Caki2 (cell line): Measurements from ENCODE around the gene INO80E. TPM values are rescaled to one million over a fixed set of nuclear protein-coding genes. Genes with fewer than 3 reads are reported as not detected.
"Not testable (repeated sequence)": the region's sequence is repeated elsewhere in the genome, so short reads cannot be mapped to it uniquely, and the experiment has no call there.

ENCODE experiments used
- DNase-seq: peaks from one replicate; pipeline ENCODE4 v3.0.0-alpha.2; 2015; ENCODE audit warnings: low read depth
- in situ Hi-C: cut with HindIII; loops from 2 replicates; pipeline ENCODE4 v1.10.0; 2016; ENCODE audit warnings: low sequenced_read_pairs, low pct_unique_long_range_greater_than_20kb, mixed read lengths
- total RNA-seq: library from RNA; depleted of rRNA; stranded (reverse); fragments of >200 nt; shearing (Covaris generic); gene quantifications from 2 replicates; pipeline ENCODE4 v1.2.3, GENCODE V29; 2014; ENCODE audit warnings: low replicate concordance

The INO80E gene
- total RNA-seq, 1 experiment from 2014 or later = 131 TPM

DNA sequence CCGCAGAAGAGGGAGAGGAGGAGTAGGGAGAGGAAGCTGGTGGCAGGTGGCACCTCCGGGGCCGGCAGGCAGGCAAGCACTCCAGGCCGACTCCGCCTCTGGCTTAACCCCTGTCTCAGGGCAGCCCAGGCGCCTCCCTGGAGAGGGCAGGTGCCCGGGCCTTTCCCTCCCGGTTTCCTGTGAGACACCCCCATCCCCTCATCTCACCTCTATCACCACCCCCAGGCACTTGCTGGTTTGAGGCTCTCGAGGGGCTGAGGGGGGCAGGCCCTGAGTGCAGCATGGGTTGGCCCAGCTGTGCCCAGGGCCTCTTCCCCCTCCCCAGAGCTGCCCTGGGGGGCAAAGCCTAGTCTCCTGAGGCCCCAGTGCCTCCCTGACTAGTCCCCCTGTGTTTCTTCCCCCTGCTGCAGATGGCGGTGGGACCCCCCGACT, 8.8 kb downstream of the INO80E start:
- in situ Hi-C loops = no loop called here
- DNase-seq = no peak

DNA sequence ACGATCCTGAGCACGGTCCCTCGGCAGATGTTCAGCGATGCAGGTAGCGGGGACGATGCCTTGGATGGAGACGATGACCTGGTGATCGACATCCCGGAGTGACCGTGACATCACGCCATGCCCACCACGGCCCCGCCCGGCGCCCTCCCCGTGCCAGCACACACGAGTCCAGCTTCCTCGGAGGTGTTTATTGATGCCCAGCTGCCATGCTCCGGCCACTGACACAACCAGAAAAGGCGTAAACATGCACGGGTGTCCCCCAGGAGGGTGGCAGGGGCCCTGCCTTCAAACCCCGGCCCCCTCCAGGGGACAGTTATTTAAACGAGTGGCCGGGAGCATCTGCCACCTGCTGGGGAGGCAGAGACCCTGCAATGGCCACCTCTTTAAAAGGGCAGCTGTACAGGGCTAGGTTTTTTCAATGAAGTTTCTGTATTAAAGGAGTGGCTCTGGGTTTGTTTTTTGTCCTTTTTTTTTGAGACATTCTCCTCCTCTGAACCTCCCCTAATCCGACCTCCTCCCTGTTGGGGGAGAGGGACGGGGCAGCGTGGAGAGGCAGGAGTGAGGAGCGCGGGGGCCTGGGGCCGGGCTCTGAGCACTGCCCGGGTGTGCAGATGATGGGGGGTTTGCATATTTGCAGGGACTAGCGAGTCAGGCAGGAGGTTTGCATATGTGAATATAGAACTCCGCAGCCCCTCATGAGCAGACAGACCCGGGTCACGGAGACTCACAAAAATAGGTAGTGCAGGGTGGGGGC, 9.5 kb downstream of the INO80E start:
- in situ Hi-C loops = no loop called here

DNA sequence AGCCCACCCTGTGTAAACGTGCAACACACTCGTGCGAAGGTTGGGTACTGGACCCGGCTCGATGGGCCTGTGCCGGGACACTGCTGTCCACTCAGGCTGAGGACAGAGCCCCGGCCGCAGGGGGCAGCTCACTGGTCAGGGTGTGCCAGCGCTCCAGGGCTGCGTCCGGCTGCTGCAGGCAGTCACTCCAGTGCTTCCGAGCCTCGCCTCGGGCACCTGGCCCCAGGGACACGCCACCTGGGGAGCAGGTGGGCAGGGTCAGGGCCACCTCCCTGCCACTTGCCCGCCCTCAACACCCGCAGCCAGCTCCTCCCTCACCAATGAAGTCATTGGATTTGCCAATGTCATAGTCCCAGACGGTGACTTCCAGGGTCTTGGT, 10.0 kb downstream of the INO80E start:
- in situ Hi-C loops = no loop called here

More for the DNA sequence above, 9.5 kb downstream of the INO80E start:
- peak; percentile 38 for DNase-seq

DNA sequence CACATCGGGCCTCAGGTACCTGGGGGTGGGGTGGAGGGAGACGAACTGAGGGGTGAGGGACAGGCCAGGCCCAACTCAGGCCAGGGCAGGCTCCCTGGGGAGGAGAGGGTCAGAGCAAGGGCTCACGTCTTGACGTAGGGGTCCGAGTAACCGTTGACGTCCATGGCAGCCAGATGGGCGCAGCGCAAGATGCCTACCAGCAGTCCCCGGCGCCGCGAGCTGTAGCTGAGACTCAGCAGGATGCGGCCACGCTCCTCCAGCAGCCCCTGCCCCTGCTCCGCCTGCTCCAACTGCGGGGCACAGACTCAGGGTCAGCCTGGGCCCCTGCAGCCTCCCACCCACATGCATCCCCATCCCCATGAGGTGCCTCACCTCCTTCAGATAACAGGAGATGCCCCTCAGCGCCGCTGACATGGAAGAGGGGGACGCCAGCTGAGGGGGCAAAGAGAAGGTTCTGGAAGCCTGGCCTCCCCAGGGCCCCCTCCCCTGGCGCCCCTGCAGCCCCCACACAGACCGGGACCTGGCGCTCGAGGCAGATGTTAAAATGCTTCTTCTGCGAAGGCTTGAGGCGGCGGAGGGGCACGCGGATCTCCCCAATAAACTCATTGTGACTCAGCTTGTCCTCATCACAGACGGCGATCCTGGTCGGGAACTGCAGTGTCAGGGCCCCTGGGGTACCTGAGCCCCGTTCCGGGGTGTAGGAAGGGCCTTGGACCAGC, 10.8 kb downstream of the INO80E start:
- in situ Hi-C loops = no loop called here

More for the DNA sequence above, 10.0 kb downstream of the INO80E start:
- no peak for DNase-seq

DNA sequence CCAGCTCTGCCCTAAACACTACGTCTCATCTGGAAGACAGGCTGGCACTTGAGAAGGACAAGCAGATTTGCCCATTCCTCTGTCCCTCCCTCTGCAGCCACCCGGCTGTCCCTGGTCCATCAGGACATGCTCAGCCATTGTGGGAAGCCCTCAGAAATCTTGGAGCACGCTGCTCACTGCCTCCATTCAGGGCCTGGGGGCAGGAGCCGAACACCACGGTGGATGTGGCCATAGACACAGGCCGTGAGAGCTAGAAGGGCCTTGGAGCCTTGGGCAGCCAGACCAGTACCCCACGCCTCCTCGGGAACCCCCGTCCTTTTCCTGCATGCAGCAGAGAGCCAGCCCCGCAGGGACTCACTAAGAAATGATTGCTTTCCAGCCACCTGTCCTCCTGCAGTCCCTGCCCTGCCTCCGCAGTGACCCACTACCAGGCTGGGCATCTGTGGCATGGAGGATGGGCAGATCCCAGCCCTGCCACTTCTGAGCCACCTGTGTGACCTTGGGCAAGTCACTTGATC, 11.4 kb downstream of the INO80E start:
- in situ Hi-C loops = no loop called here

More for the DNA sequence above, 10.8 kb downstream of the INO80E start:
- no peak for DNase-seq

DNA sequence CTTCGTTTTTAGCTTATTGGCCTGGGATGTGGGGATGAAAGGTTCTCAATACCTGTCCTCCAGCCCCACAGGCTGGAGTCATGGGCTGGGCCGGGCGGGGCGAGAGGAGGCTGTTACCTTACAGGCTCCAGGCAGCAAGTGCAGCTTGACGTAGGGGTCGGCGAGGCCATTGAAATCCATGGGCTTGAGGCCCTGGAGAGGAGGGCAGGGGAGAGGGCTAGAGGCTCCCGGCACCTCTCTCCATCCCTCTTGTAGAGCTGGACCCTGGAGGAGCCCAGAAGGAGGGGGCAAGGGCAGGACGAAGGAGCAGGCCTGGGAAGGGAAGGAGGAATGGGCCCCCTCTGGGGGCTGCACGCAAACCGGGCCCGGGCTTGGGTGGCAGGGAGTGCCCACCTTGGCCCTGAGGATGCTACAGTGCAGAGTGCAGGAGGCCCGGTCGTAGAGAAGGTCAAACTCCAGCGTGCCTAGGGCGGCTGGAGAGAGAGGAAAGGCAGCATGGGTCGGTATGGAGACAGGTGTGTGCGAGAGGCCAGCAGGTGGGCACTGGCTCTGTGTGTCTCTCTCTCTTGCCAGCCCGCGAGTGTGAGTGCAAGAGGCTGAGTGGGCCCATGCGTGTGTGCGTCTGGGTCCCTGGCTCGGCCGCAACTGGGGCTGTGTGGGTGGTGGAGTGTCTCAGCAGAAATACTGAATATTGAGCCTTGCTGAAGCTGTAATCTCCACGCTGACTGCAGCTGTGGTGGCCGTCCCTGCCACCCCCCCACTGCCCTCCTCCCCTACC, 13.2 kb downstream of the INO80E start:
- DNase-seq = no peak
- in situ Hi-C loops = no loop called here

More for the DNA sequence above, 11.4 kb downstream of the INO80E start:
- DNase-seq = no peak

DNA sequence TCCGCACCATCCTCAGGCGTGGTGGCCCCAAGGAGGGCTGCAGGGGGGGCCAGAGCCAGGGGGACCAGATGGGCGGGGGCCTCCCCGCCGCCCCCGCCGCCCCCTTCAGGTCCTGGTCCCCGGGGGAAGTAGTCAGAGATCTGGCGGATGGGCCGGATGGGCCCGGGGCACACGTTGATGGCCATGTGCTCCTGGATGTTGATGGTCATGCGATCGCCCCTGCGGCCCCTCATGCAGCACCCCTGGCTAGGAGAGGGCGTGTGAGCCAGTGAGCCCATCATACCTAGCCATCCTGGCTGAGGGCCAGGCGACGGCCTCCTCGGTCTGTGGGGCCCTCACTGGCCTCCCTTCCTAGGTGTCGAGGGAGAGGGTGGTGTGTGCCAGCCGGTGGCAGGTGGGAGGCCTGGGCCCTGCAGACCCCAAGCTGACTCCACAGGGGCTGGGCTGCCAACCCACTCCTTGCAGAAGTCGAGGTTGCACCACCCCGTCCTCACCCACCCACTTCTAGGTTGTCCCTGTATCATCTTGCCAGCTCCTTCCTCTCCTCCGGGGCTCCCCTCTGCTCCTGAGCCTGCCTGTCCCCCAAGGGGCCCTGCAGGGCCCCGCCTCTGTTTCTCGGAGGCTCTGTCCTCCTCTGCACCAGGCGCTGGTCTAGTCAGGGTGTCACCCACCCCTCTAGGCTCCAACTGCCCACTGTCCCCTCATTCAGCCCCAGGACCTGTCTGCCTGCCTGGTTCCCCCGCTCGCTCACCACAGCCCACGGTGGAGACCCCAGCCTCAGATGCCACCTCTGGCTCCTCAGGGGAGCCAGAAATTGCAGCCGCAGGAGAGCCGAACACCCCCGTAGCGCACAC, 14.2 kb downstream of the INO80E start:
- DNase-seq = no peak
- in situ Hi-C loops = no loop called here

DNA sequence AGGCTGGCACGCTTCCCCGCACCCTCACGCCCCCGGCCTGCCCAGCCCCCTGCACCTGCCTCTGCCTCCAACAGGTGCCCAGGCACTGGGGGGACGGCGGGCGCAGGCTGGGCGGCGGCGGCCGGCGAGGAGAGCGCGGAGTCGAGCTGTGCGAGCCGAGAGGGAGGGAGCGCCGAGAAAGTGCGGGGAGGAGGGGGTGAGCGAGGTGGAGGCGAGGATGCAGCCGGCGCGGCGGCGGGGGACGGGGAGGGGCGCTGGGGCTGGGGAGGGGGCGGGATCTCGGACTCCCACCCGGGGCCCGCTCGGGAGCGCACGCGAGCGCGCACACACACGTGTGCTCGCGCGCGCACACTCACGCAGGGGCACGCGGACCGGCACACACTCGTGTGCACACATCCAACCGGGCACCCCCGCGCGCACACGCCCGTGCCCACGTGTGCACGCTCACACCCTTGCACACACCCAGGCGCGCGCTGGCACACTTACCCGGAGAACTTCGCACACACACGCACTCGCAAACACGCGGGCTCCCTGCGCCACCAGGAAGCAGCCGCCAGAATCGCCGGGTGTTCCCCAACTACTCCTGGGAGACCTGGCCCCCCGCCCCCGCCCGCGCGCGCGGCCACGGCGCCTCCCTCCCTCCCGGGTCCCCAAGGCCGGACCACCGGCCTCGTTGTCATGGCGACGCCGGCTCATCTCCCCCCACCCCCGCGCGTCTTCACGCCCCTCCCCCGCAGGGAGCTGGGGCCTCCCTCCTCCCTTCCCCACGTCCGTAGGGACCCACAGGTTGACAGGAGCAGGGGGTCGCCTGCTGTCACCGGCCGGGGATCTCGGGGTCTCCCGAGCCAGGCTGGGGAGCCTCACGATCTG, 15.0 kb downstream of the INO80E start, which contains the start of gene DOC2A:
Gene DOC2A (minus strand): TSS at position 184 of the 870 bp plus-strand sequence. CDS start 805 bp downstream, outside the sequence.
- no peak for DNase-seq
- in situ Hi-C loops = no loop called here

DNA sequence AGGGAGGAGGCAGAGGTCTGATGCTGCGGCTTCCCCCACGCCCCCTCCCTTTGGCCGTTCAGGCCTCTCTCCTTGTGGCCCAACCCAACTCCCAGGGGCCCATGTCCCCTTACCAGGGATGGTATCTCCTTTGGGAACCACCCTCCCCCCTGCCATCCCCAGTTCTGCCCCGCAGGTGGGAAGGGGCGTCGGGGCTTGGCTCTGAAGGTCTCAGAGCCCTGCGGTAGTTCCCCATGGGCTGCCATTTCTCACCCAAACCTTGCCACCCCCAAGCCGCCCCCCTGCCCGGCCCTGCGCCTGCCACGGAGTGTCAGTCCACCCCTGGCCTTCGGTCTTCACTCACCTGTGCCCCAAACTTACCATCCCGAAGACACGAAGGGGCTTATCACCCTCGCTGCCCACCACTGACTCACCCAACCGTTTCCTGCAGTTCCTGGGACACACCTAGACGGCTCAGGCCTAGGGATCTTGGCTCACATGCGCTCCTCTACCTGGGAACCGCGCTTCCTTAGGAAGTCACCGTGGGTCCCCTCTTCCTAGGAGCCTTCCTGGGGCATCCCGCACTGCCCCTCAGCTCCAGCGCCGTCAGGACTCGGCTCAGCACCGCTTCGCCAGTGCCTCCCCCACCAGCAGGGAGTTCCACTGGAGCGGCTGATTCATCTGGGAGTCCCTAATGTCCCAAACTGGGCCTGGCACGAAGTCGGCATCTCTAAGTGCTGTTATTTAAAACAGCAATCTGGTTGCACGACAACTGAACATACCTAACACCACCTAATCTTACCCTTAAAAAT, 15.9 kb downstream of the INO80E start:
- in situ Hi-C loops = no loop called here
- no peak for DNase-seq

DNA sequence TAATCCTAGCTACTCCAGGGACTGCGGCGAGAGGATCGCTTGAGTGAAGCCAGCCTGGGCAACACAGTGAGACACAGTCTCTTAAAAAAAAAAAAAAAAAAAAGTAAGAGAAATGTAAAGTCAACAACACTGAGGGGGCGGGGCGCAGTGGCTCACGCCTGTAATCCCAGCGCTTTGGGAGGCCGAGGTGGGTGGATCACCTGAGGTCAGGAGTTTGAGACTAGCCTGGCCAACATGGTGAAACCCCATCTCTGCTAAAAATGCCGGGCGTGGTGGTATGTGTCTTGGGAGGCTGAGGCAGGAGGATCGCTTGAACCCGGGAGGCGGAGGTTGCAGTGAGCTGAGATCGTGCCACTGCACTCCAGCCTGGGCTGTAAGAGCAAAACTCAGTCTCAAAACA, 16.6 kb downstream of the INO80E start:
- DNase-seq, in situ Hi-C loops: not testable (repeated sequence)

DNA sequence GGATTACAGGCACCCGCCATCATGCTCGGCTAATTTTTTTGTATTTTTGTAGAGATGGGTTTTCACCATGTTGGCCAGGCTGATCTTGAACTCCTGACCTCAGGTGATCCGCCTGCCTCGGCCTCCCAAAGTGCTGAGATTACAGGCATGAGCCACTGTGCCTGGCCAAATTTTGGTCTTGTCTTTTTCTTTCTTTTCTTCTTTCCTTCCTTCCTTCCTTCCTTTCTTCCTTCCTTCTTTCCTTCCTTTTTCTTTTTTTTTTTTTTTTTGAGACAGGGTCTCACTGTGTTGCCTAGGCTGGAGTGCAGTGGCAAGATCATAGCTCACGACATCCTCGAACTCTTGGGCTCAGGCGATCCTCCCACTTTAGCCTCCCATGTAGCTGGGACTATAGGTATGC, 19.4 kb downstream of the INO80E start:
- DNase-seq, in situ Hi-C loops: not testable (repeated sequence)

DNA sequence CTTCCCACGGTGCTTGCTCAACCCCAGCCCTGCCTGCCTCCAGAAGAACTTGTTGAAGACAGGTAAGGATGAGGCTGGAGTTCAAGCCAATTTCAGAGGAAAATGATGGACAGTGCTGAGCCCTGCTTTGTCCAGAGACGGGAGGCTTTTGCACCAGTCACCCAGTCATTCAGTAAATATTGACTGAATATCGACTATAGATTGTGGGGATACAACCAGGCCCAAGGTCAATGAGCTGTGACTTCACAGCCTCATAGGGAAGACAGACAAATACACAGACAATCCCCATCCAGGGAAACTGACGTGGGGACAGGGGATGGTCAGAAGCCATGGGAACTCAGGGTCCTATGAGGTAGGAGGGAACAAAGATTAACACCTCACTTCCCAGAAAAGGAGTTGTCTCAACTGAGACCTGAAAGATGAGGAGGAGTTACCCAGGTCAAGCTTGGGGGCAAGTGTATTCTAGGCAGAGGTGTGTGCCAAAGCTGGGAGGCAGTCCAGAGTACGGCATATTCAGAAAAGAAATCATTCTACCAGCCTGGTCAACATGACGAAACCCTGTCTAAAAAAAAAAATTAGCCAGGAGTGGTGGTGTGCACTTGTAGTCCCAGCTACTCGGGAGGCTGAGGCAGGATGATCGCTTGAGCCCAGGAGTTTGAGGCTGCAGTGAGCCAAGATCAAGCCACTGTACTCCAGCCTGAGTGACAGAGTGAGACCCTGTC, 20.7 kb downstream of the INO80E start:
- in situ Hi-C loops = no loop called here
- DNase-seq = no peak

DNA sequence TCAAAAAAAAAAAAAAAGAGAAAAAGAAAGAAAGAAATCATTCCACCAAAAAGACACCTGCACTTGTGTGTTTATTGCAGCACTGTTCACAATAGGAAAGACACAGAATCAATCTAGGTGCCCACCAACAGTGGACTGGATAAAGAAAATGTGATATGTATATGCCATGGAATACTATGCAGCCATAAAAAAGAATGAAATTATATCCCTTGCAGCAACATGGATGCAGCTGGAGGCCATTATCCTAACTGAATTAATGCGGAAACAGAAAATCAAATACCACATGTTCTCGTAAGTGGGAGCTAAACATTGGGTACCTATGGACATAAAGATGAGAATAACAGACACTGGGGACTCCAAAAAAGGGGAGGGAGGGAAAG, 21.2 kb downstream of the INO80E start:
- no peak for DNase-seq
- in situ Hi-C loops = no loop called here

DNA sequence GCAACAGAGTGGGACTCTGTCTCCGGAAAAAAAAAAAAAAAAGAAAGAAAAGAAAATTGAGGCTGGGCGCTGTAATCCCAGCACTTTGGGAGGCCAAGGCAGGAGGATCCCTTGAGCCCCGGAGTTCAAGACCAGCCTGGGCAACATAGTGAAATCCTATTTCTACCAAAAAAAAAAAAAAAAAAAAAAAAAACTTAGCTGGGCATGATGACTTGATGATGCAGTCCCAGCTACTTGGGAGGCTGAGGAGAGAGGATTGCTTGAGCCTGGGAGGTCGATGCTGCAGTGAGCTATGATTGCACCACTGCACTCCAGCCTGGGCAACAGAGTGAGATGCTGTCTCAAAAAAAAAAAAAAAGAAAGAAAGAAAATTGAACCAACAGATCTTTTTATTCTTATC, 21.9 kb downstream of the INO80E start:
- DNase-seq, in situ Hi-C loops: not testable (repeated sequence)

DNA sequence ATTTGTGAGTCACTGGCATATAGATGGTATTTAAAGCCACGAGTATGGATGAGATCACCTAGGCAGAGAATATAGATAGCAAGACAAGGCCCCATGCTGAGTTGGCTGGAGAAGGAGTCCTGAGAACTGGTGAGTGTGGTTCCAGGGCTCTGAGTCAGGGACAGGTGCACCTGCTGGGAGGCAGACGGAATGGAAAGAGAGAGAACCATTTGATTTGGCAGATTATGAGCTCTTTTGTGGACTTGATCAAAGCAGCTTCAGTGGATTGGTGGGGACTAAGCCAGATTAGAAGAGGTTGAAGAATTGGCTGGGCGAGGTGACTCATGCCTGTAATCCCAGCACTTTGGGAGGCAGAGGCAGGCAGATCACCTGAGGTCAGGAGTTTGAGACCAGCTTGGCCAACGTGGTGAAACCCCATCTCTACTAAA, 22.7 kb downstream of the INO80E start:
- no peak for DNase-seq
- in situ Hi-C loops = no loop called here

DNA sequence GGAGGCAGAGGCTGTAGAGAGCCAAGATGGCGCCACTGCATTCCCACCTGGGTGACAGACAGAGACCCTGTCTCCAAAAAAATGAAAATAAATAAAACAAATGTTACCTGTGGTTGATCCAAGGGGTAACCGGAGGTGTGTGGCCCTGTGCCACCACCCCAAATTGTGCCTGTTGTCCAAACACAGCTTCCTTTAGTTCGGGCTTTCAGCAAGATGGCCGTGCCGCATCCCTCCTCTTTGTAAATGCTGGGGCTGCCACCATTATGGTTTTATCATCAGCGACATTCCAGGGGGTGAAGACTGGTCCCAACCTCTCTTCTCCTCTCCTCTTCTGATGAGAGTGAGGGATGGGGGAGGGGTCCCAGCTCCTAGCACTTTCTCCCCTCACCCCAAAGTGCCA, 26.8 kb downstream of the INO80E start, which contains the start of gene C16orf92:
Gene C16orf92 (plus strand): TSS at position 312 of the 400 bp plus-strand sequence. CDS start 143 bp downstream, outside the sequence.
- in situ Hi-C loops = no loop called here
- DNase-seq = no peak
